ENCODE measurements around the gene PFKL.

Gene PFKL

DNA sequence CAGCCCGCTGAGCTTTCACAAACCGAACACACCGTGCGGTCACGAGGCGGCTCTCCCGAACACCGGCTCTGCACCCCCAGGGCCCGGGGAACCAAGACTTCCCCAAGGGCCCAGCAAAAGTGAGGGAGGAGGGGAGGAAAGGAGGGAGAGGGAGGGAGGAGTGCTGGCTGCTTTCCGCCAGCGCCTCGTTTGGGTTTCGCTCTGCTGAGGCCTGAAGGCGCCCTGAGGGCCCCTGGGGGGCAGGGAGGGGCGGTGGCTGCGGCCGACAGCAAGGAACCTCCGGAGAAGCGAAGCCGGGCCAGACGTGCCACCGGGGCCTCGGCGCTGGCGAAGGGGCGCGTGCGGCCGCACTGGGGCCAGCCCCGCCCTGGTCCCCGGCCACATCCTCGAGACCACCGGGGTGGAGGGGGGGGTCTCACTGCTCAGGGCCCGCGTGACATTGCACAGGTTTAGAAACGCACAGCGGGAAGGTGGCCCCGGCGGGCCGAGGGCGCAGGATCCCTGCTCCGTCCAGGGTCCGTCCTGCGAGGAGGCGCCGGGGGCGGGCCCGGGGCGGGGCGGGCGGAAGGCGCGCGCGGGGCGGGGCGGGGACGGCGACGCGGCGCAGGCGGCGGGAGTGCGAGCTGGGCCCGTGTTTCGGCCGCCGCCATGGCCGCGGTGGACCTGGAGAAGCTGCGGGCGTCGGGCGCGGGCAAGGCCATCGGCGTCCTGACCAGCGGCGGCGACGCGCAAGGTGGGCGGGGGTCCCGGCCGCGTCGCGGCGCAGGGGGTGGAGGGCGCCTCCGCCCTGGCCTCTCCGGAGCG, at the start of gene PFKL:
Gene PFKL, plus strand, starts transcription at position 596 of the 804 bp plus-strand sequence. Its CDS starts 53 bp downstream, at position 649.
- peak; percentile 32 for DNase-seq (ENCODE audit: low read depth)

DNA sequence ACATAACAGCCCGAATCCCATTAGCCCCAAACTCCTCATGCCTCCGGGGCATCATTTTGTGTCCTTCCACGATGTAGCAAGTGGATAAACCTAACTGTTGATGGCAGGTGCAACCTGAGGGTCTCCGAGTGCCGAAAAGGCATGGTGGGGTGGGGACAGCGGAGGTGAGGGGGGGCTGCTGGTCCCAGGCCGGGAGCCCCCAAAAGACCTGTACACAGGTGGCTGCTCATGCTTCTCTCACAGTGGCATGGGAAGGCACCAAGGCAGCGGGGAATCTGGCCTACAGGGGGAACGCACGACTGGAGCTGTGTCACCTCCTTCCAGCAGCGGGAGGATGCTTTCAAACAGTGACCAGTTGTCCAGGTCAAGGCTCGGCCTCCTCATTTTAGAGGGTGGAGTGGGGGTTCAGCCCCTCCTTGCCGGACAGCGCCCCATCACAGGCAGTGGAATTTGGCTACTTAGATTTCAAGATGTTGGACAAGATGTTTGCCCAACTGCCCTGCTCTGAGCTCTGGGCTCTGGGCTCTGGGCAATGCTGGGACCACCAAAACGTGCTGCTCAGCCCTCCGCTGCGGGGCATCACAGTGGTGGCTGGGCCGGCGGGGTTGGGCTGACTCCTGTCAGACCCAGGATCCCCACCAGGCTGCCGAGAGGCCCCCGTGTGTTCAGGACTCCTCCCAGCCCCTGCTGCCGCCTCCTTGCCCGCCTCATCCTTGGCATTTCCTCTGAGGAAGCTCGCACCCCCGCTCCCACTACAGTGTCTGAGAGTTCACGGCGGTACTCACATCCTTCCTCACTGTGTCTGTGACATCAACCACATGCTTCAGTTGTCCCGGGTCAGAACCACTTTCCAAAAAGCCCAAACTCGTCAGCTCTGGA, 45.8 kb upstream of the PFKL start:
- DNase-seq (ENCODE audit: low read depth): no peak

DNA sequence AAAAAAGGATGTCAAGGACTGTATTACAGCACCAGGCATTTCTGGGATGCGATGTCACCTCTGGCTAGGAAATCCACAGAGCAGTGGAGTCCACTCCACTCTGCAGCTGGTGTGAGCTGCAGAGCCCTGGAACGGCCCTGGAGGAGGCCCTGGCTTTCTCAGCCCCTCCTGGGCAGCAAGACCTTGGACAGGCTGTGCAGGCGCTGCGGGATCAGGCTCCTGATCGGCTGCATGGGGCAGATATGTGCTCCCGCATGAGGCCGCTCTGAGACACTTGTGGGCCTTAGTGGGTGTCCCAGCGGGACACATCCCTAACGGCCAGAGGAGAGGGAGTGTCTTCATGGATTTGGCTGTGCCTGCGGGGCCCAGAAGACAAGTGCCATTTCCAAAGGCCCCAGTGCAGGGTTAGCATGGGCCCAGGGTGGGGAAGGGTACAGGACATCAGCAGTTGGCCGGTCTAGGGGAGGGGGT, 44.3 kb upstream of the PFKL start:
- DNase-seq (ENCODE audit: low read depth): no peak

DNA sequence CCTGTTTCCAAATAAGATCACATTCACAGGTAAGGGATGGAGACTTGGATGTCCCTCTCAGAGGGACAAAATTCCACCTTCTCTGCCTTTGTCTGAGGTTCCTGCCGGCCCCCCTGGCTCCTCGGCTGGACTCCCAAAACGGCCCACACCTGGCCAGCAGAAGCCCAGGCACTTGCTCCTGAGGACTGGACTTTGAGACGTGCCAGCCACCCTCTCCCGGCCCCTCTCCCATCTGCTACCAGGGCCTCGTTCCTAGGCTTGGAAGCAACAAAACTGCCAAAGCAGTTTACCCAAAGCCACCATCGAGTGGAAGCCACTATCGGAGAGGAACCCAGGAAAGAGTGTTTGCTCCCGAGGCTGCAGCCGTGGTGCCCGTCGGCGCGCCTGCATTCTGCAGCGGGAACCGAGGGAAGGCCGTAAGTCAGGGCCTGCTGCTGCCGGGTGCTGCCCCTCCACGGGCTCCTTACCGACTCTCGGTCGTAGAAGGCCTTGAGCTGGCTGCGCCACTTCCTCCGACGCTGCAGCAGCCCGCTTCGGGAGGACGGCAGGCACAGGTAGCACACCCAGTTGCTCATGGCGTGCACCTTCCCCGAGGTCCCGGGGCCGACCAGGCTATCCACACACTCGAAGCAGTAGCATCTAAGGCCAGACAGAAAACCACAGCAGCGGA, 41.7 kb upstream of the PFKL start:
- no peak for DNase-seq (ENCODE audit: low read depth)

DNA sequence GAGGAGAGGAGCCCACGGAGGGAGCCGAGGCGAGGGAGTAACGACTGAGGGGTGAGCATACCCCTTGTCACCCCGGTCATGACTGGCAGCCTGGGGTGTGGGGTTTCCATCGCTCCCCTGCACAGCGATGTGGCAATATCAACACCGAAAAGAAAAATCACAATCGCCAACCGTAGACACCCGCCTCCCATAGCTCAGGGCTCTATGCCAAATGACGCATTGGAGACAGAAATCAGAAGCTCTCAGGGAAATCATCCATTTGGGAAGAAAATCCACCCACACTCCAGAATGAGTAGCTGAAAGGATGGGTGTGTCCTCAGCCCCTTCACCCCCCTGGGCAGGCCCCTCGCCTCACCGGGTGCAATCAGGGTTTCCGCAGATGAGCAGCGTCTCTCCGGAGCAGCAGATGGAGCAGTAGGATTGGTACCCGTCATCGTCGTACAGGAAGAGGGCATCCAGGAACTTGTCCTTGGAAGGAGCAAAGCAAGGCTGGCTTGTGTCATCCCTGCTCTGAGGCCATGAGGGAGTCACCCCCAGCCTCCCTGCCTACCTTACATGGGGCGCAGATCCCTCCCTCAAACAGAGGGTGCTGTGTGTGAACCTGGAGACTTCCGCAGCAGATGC, 40.7 kb upstream of the PFKL start:
- no peak for DNase-seq (ENCODE audit: low read depth)

DNA sequence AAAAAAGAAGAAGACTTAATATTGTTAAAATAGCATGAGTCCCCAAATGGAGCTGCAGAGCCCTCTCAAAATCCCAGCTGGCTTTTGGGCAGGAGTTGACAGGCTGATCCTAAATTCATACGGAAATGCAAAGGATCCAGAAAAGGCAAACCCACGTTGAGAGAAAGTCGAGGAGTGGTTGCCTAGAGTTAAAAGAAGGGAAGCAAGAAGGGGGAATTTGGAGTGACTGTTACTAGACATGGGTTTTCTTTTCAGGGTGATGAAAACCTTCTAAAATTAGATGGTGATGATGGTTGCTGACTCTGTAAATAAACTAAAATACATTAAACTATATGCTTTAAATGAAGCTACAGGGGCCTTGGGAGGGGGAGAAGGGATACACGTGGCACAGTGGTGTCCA, 39.8 kb upstream of the PFKL start:
- no peak for DNase-seq (ENCODE audit: low read depth)

DNA sequence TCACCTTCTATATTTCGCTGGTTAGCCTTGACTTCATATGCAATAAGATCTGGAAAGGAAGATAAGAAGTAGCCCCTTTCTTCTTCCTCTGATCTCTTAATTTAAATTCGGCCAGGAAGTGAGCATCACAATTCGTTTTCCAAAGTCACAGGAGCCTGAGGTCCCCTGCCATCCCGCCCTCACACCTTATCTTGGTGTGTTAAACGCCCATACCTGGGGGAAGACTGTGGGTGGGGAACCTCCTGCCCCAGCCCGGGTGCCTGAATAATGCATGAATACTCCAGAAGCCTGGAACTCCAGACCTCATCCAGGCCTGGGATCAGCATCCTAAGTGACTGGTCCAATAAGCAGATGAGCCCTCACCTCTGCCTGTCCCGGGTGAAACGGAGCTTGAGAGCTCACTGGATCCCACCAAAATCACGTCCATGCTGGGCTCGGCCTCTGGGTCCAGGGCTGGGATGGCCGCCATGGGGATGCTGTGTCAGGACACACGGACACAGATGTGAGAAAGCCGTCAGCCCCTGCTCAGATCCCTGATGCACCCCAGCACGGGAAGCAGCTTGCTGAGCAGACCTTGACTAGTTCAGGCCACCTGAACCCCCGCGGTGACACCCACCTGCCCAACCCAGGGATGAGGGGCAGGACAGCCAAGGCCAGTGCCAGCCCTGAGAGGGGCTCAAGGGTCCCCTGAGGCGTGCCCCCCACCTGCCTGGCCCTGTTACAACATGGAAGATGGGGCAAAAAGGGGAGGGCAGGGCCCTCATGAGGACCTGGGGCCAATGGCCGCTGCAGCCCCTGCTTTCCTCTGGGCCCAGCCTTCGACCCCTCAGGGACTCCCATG, 38.8 kb upstream of the PFKL start:
- DNase-seq (ENCODE audit: low read depth): no peak

DNA sequence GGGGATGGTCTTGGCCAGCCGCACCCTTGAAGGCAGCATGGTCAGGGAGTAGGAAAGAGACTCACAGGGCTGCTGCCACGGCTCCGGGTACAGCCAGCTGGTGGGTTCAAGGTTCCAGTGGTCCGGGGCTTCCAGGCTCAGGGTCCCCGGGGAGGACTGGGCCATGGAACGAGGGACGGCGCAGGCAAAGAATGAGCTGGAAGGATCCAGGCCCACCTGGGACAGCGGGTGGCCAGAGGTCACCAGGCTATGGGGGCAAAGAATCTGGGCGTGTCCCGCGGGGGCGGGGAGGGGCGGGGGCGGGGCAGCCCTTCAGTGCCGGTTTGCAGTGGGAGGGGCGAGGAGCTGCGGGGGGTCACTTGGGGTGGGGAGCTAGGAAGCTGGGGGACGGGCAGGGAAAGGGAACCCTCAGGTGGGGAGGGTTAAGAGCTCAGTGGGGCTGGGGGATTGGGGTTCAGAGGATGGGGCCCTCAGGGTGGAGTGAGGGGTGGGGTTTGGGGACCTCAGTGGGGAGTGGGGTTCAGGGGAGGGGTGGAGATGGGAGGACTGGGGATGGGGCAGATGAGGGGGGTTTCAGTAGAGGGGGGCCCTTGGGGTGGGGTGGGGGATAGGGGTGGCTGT, 38.1 kb upstream of the PFKL start, which contains the start of gene DNMT3L:
Gene DNMT3L, minus strand, starts transcription at position 223 of the 621 bp plus-strand sequence. CDS start 638 bp downstream, outside the sequence.
- no peak for DNase-seq (ENCODE audit: low read depth)

DNA sequence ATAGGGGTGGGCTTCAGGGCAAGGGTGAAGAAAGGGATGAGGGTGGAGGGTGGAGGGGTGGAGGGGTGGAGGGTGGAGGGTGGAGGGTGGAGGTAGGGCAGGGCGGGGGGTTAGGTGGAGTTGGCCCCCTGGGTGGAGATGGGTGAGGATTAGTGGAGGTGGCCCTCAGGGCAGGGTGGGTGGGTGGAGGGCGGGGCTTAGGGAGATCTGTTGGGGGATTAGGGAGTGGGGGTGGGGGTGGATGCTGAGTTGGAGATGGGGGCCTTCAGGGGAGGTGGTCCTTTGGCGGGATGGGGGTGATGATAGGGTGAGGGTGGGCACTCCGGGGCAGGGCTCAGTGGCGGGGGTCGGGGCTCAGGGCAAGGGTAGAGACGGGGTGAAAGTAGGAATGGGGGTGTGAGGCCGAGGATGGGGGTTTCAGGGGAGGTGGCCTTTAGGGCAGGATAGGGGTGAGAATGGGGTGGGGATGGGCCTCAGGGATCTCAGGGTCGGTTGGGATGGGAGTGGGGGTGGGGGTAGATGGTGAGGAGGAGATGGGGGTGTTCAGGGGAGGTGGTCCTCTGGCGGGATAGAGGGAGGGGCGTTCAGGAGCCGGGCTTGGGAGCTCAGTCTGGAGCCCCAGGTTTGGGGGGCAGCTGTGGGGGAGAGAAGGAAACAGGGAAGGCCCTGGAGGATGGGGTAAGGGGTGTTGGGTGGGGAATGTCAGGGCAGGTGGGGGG, 37.4 kb upstream of the PFKL start:
- DNase-seq (ENCODE audit: low read depth): no peak

DNA sequence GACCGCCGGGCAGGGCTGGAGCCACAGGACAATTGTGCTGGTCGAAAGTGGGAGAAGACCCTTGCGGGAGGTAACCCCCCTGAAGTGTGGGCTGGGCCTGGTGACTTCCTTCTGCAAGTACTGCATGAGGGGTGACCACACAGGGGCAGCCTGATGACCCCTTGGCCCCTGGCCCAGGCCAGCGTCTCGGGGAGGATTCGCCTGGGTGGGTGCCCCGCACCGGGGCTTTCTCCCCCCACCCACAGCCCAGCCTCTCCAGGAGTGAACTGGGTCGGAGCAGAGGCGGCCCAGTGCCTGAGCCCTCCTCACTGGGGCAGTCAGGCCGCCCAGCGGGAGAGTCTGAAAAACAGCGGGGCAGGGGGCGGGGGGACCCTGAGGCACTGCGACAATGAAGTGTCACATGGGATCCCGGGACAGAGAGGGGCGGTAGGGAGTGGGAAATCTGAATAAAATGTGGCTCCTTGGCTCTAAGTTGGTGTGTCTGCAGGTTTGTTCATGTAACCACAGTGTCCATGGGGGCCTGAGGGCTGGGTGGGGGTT, 36.6 kb upstream of the PFKL start:
- DNase-seq (ENCODE audit: low read depth): no peak

DNA sequence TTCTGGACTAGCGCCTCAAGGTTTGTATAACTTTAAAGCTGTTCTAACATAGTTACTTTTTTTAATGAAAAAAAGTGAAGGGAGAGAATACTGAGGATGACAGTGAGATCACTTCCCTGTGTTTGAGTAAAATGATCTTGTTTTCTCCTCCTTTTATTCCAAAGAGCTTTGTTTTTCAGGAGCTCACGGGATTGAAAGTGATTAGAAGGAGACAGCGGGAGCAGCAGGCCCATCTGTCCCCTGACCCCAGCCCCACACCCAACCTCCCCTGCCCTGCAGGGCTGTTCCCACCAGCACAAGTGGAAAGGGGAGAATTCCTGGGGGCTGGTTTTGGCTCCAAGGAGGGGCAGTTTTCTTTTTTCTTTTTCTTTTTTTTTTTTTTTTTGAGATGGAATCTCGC, 36.1 kb upstream of the PFKL start:
- DNase-seq (ENCODE audit: low read depth): no peak

DNA sequence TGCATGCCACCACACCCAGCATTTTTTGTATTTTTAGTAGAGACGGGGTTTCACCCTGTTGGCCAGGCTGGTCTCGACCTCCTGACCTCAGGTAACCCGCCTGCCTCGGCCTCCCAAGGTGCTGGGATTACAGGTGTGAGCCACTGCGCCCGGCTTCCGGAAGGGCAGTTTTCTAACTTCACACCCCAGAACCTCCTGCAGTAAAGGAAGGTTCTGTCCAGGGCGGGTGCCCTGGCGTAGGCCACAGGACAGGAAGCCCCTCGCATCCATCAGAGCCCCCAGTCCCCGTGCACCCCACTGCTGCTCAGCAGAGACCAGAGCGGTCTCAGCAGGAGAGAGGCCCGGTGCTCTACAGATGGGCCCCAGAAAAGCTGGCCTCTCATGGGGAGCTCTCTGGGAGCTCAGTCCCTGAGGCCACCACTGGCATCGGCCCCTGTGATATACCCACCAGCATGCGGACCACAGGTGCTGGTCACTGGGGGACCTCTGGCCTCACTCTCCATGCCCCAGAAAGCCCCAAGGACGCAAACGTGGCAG, 34.1 kb upstream of the PFKL start:
- no peak for DNase-seq (ENCODE audit: low read depth)

DNA sequence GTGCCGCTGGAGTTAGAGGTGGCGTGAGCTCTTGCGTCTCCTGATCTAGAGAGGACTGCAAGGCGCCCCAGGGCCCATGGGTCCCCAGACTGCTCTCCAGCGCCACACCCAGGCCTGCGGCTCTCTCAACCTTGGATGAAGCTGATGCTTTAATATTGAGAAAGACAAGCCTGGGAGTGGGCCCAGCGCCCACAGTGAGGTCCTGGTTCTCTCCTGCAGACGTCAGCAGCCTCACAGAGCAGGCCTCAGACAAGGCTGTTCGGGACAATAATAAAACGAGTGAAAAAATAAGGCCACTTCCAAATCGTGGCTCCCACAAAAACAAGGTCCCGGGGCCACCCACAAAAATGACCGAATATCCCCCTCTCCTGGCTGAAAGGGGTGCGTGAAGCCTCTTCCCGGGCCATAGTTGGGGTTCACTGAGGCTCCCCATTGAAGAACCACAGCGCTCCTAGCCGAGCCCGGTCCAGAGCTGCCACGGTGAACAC, 32.2 kb upstream of the PFKL start:
- DNase-seq (ENCODE audit: low read depth): no peak

DNA sequence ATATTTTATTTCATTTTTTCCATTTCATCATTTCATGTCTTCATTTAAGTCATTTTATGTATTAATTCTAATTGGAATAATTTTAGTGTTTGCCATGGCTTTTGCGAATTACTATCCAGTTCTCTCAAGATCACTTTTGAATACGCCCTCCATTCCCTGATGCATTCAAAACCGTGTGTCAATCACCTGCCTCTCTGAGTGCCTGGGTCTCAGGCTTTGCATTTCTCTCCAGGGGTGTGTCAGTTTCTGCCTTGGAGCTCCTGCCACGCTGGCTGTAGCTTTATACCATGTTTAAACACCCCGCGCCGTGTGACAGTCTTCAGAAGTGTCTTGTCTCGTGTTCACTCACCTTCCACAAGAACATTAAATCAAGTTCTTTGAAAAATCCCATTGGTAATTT, 30.8 kb upstream of the PFKL start:
- DNase-seq (ENCODE audit: low read depth): no peak

DNA sequence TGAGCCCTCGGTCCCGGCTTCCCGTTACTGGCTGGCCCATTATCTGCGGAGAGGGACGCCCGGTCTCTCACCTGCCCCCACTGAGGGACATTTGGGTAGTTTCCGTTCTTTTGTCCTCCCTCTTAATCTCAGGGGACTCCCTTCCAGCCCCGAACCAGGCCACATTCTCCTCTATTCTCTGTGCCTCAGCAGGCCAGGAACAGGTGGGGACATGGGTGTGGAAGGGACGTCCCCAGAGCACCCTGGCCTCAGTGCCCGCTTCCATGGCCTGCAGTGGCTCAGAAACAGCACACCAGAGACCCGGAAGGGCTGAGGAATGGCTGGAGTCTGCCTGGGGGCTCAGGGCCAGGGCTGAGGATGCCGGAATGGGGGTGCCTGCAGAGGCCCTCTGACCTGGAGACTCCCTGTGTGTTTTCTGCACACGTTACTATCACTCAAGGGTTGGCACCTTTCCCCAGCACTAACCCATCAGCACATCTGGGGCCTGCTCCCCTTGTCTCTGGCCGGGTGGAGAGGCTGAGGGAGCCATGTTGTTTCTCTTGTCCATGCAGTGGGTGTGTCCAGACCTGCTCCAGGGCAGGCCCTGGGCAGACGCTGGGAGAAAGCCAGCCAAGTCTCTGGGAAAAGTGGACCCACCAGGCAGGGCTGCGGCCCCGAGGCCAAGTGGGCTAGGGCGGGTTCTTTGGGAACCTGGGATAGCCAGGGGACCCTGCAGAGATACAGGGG, 28.1 kb upstream of the PFKL start:
- no peak for DNase-seq (ENCODE audit: low read depth)

DNA sequence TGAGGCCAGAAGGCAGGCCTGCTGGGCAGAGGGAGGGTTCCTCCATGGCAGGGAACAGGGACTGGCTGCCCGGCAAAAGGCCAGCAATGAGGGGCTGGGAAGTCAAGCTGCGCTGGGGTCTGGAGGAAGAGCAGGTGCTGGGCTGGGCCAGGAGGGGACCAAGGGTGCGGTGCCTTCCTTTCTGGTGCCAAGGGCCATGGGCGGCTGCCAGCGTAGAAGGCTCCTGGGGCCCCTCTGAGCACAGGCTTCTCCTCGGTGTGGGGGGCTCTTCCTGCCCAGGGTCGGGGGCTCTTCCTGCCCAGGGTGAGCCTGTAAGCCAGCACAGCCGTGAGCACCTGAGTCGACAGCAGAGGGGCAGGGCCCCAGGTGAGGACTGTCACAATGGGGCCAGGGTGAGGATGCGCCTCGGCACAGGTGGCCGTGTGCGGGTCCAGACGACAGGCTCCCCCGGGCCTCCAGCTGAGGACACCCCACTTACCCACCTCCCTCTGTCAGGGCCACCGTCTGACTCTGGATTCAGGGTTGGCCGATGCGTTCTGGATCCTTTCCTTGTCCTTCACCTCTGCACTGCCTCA, 27.5 kb upstream of the PFKL start:
- no peak for DNase-seq (ENCODE audit: low read depth)

DNA sequence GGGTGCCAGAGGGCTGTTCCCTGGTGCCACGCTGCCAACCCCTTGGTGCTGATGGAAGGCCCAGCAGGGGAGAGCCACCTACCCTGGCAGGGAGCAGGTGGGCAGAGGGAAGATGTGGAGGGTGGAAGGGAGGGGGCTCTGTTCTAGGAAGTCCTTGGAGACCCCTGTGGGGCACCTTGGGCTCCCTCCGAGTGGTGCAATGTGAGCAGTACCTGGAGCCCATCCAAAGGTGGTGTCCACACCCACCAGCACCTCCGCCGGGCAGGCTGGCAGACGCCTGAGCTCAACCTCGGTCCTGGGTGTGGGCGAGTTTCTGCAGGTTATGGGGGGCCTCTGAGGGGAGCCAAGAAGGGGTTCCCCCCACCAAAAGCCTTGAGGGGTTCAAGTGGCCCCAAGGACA, 26.8 kb upstream of the PFKL start:
- no peak for DNase-seq (ENCODE audit: low read depth)

DNA sequence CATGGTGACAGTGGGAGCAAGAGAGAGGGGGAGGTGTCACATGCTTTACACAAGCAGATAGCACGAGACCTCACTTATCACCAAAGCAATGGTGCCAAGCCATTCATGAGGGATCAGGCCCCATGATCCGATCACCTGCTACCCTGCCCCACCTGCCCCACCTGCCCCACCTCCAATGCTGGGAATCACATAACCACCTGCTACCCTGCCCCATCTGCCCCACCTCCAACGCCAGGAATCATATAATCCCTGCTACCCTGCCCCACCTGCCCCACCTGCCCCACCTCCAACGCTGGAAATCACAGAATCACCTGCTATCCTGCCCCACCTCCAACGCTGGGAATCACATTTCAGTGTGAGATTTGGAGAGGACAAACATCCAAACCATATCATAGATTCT, 24.8 kb upstream of the PFKL start:
- no peak for DNase-seq (ENCODE audit: low read depth)

Data from stimulated activated CD8-positive, alpha-beta memory T cell treated with anti-CD3 and anti-CD28 coated beads, Interleukin-12 subunit alpha, Interleukin-12 subunit beta, amount 100 ng/mL, for 4 hours (primary cell).